ENCODE results near the gene EIF4EBP2.
A peak's percentile ranks its signal among the peaks of the same experiment; 100 is the strongest.

GRCh38 chr10:70441161-70441894 lies 37.4 kb downstream of the EIF4EBP2 start, which contains the start of gene NODAL:
- peak; percentile 23; the same call in 1 of the 2 replicates for TF ChIP-seq MYBL2 (CRISPR knock-in tag; IDR thresholded peaks at IDR 0.05)
- no peak for TF ChIP-seq MXD4 (CRISPR knock-in tag; IDR thresholded peaks at IDR 0.05; ENCODE audit: borderline replicate concordance)
- TF ChIP-seq, protein P1, sequence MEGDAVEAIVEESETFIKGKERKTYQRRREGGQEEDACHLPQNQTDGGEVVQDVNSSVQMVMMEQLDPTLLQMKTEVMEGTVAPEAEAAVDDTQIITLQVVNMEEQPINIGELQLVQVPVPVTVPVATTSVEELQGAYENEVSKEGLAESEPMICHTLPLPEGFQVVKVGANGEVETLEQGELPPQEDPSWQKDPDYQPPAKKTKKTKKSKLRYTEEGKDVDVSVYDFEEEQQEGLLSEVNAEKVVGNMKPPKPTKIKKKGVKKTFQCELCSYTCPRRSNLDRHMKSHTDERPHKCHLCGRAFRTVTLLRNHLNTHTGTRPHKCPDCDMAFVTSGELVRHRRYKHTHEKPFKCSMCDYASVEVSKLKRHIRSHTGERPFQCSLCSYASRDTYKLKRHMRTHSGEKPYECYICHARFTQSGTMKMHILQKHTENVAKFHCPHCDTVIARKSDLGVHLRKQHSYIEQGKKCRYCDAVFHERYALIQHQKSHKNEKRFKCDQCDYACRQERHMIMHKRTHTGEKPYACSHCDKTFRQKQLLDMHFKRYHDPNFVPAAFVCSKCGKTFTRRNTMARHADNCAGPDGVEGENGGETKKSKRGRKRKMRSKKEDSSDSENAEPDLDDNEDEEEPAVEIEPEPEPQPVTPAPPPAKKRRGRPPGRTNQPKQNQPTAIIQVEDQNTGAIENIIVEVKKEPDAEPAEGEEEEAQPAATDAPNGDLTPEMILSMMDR (IDR thresholded peaks at IDR 0.05), result no peak
- peak; percentile 72 for TF ChIP-seq FOXK1 (CRISPR knock-in tag; IDR thresholded peaks at IDR 0.05)
